Amygdala (tissue), 56 donors: Measurements from ENCODE around the gene DDX4.

ENCODE experiments used
- DNase-seq, 56 donors: peaks; one replicate each; lab custom pipeline; 2025; lab: John Stamatoyannopoulos, UW

DDX4 gene

DNA sequence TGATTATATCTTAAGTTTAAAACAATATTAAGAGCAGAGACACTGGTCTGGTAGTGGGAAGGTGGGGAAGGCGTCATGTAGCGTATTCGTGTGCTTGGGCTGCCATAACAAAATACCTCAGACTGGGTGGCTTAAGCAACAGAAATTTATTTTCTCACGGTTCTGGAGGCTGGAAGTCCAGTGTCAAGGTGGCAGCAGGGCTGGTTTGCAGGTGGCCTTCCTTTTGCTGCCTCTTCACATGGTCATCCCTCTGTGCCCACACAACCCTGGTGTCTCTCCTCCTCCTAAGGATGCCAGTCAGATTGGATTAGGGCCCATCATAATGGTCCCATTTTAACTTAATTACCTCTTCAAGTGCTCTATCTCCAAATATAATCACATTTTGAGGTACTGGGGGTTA is 122.8 kb downstream of the DDX4 start:
- no peak for DNase-seq

- no peak for DNase-seq
Measured at GRCh38 chr5:55864606-55865541, 127.0 kb downstream of the DDX4 start.

DNA sequence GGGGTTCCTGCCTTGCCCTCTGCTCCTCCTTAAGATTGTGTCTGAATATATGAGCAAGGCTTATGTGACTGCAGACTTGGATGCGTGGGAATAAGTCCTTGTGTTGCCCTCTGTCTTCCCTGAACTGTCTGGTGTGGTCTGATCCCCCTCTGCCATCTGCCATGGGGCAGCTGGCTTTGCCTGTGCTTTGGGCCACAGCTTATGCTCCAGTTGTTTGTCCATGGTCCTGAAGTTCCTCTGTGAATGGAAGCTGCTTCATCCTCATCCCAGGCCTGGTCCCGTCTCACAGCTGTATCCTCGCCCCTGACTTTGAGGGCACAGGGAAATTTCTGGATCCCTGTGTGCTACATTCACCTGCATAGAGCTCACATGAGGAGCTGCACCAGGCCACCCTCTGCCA is 128.0 kb downstream of the DDX4 start:
- DNase-seq: no peak

DNA sequence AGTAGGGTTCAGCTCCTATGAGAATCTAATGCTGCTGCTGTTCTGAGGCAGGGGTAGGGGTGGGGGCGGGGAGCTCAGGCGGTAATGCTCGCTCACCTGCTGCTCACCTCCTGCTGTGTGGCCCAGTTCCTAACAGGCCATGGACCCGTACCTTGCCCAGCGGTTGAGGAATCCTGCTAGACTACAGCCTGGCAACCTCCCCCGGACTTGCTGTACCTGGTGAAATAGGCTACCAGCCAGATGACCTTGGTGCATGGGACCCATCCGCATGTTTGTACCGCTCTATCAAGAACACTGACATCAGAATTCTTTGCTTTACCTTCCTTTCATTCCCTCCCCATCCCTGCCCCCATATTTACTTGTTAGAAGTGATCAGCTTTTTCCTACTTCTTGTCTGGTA is 128.6 kb downstream of the DDX4 start:
- no peak for DNase-seq
